ENCODE results near the gene PRELID3B.

PRELID3B gene

GRCh38 chr20:59004763-59005522 lies 37.6 kb downstream of the PRELID3B start:
- Histone ChIP-seq H3K36me3 (peaks cover 6% of the 10 kb centered on the region; the same call in 1 of the 2 replicates), H3K4me3 (peak overlapping the region; percentile 36; the same call in 1 of the 2 replicates), H3K9ac (peak overlapping the region; percentile 3; the same call in 1 of the 2 replicates), H3K4me2 (peak overlapping the region; percentile 94), H4K20me1 (peaks cover 25% of the 10 kb centered on the region; the same call in 1 of the 2 replicates), H3K27me3 (peaks cover 23% of the 10 kb centered on the region), H3K9me3 (no peaks in the 10 kb centered on the region), H3K4me1 (peaks cover 66% of the 10 kb centered on the region), H3K27ac (peak overlapping the region; percentile 35; the same call in 1 of the 2 replicates)
- TF ChIP-seq Cebpa-rat (IDR thresholded peaks at IDR 0.05), result no peak

- Histone ChIP-seq H4K20me1 (peaks cover 25% of the 10 kb centered on the region; the same call in 1 of the 2 replicates), H3K4me2 (peak overlapping the region; percentile 94), H3K9ac (peak overlapping the region; percentile 3; the same call in 1 of the 2 replicates), H3K36me3 (peaks cover 6% of the 10 kb centered on the region; the same call in 1 of the 2 replicates), H3K4me1 (peaks cover 66% of the 10 kb centered on the region), H3K27ac (peak overlapping the region; percentile 35; the same call in 1 of the 2 replicates), H3K4me3 (peak overlapping the region; percentile 36; the same call in 1 of the 2 replicates), H3K27me3 (peaks cover 23% of the 10 kb centered on the region), H3K9me3 (no peaks in the 10 kb centered on the region)
- no peak for TF ChIP-seq Cebpa-rat (IDR thresholded peaks at IDR 0.05)
Measured at GRCh38 chr20:59004493-59004762, 38.2 kb downstream of the PRELID3B start.

GRCh38 chr20:59003836-59004492 lies 38.6 kb downstream of the PRELID3B start:
- H4K20me1 ChIP-seq, result peaks cover 25% of the 10 kb centered on the region; the same call in 1 of the 2 replicates
- peak overlapping the region; percentile 35; the same call in 1 of the 2 replicates for H3K27ac ChIP-seq
- H3K4me2 ChIP-seq, result peak overlapping the region; percentile 94
- peaks cover 6% of the 10 kb centered on the region; the same call in 1 of the 2 replicates for H3K36me3 ChIP-seq
- H3K27me3 ChIP-seq, result peaks cover 23% of the 10 kb centered on the region
- no peaks in the 10 kb centered on the region for H3K9me3 ChIP-seq
- peak overlapping the region; percentile 36; the same call in 1 of the 2 replicates for H3K4me3 ChIP-seq
- H3K4me1 ChIP-seq, result peaks cover 64% of the 10 kb centered on the region
- no peak for TF ChIP-seq Cebpa-rat (IDR thresholded peaks at IDR 0.05)
- H3K9ac ChIP-seq, result no peak overlapping the region

- Histone ChIP-seq H4K20me1 (peaks cover 25% of the 10 kb centered on the region; the same call in 1 of the 2 replicates), H3K4me2 (peak overlapping the region; percentile 94), H3K27ac (no peak overlapping the region), H3K9ac (no peak overlapping the region), H3K4me3 (no peak overlapping the region), H3K9me3 (no peaks in the 10 kb centered on the region), H3K36me3 (peaks cover 6% of the 10 kb centered on the region; the same call in 1 of the 2 replicates), H3K27me3 (peaks cover 21% of the 10 kb centered on the region), H3K4me1 (peaks cover 54% of the 10 kb centered on the region)
- TF ChIP-seq Cebpa-rat (IDR thresholded peaks at IDR 0.05), result no peak
Measured at GRCh38 chr20:59002874-59003399, 39.6 kb downstream of the PRELID3B start.

GRCh38 chr20:59002388-59002787 lies 40.2 kb downstream of the PRELID3B start:
- Histone ChIP-seq H3K9ac (no peak overlapping the region), H3K36me3 (peaks cover 12% of the 10 kb centered on the region), H3K4me2 (no peak overlapping the region)

GRCh38 chr20:59001449-59002171 lies 41.0 kb downstream of the PRELID3B start:
- Histone ChIP-seq H3K4me2 (no peak overlapping the region), H3K4me1 (peaks cover 41% of the 10 kb centered on the region), H4K20me1 (peaks cover 25% of the 10 kb centered on the region; the same call in 1 of the 2 replicates), H3K9me3 (no peaks in the 10 kb centered on the region), H3K27me3 (peaks cover 8% of the 10 kb centered on the region), H3K9ac (no peak overlapping the region), H3K4me3 (no peak overlapping the region), H3K27ac (no peak overlapping the region), H3K36me3 (peaks cover 19% of the 10 kb centered on the region)
- TF ChIP-seq Cebpa-rat (IDR thresholded peaks at IDR 0.05), result no peak

More at GRCh38 chr20:59002388-59002787, 40.2 kb downstream of the PRELID3B start:
- H3K27me3 ChIP-seq, result peaks cover 16% of the 10 kb centered on the region
- H3K9me3 ChIP-seq, result no peaks in the 10 kb centered on the region
- H3K27ac ChIP-seq, result no peak overlapping the region
- peaks cover 48% of the 10 kb centered on the region for H3K4me1 ChIP-seq
- no peak for TF ChIP-seq Cebpa-rat (IDR thresholded peaks at IDR 0.05)
- H4K20me1 ChIP-seq, result peaks cover 25% of the 10 kb centered on the region; the same call in 1 of the 2 replicates
- H3K4me3 ChIP-seq, result no peak overlapping the region

- Histone ChIP-seq H3K27ac (no peak overlapping the region), H3K4me1 (peaks cover 35% of the 10 kb centered on the region), H4K20me1 (peaks cover 22% of the 10 kb centered on the region; the same call in 1 of the 2 replicates), H3K4me2 (no peak overlapping the region), H3K36me3 (peaks cover 25% of the 10 kb centered on the region), H3K4me3 (no peak overlapping the region), H3K9me3 (no peaks in the 10 kb centered on the region), H3K27me3 (peaks cover 2% of the 10 kb centered on the region), H3K9ac (no peak overlapping the region)
- TF ChIP-seq Cebpa-rat (IDR thresholded peaks at IDR 0.05), result no peak
Measured at GRCh38 chr20:59001068-59001448, 41.5 kb downstream of the PRELID3B start.

- H3K27me3 ChIP-seq, result no peaks in the 10 kb centered on the region
- no peak overlapping the region for H3K4me2 ChIP-seq
- H3K27ac ChIP-seq, result no peak overlapping the region
- H4K20me1 ChIP-seq, result peaks cover 19% of the 10 kb centered on the region; the same call in 1 of the 2 replicates
- peaks cover 32% of the 10 kb centered on the region for H3K36me3 ChIP-seq
- no peak for TF ChIP-seq Cebpa-rat (IDR thresholded peaks at IDR 0.05)
- H3K9ac ChIP-seq, result no peak overlapping the region
- H3K9me3 ChIP-seq, result no peaks in the 10 kb centered on the region
- no peak overlapping the region for H3K4me3 ChIP-seq
- H3K4me1 ChIP-seq, result peaks cover 28% of the 10 kb centered on the region
Measured at GRCh38 chr20:59000326-59000725, 42.3 kb downstream of the PRELID3B start.

GRCh38 chr20:58998656-58999055 lies 43.9 kb downstream of the PRELID3B start:
- H3K27me3 ChIP-seq, result no peaks in the 10 kb centered on the region
- no peak overlapping the region for H3K27ac ChIP-seq
- peaks cover 11% of the 10 kb centered on the region for H3K4me1 ChIP-seq
- no peak overlapping the region for H3K4me3 ChIP-seq
- no peaks in the 10 kb centered on the region for H3K9me3 ChIP-seq
- no peak overlapping the region for H3K9ac ChIP-seq
- TF ChIP-seq Cebpa-rat (IDR thresholded peaks at IDR 0.05), result no peak
- H4K20me1 ChIP-seq, result 0 out of 2 replicates have a peak, but pooled peaks cover 11% of the 10 kb centered on the region
- H3K4me2 ChIP-seq, result no peak overlapping the region
- peaks cover 49% of the 10 kb centered on the region for H3K36me3 ChIP-seq
